CD4-positive, alpha-beta T cell (primary cell): ENCODE measurements around the gene NOS3. TPM values are rescaled to one million over a fixed set of nuclear protein-coding genes. Genes with fewer than 3 reads are reported as not detected.

ENCODE experiments used
- ATAC-seq: fragments of 200-7000 bp; cut with Tn5 transposase; one replicate; pipeline ENCODE4 v1.10.0; 2022; ENCODE audit warnings: mild to moderate bottlenecking; ENCODE audit not compliant: poor library complexity
- CTCF ChIA-PET: fragments of 350-600 bp; sonication (Branson Sonifier 250); formaldehyde crosslinking; loops from one replicate; lab custom pipeline; 2021; ENCODE audit warnings: antibody characterized with exemption, inconsistent platforms; lab: Charles Lee
- POLR2A ChIA-PET: fragments of 350-600 bp; sonication (Branson Sonifier 250); formaldehyde crosslinking; loops from one replicate; lab custom pipeline; 2021; ENCODE audit warnings: antibody characterized with exemption, inconsistent platforms; lab: Charles Lee
- DNase-seq, 14 experiments: peaks; one replicate each; pipeline ENCODE4 v3.0.0-alpha.2; 2013 to 2020; ENCODE audit warnings: mixed read lengths in 2 of 14
- H3K27ac ChIP-seq, 2 donors: one replicate each; pipeline versions ENCODE4 v1.5.1 to v1.7.0; 2013; ENCODE audit warnings: low read length in 2 of 2, low read depth in 1 of 2, mild to moderate bottlenecking in 1 of 2
- H3K27me3 ChIP-seq, 2 experiments: 1 replicate in 1 of 2; 2 replicates in 1 of 2; pipeline versions ENCODE4 v1.6.1 to v1.7.0; 2013; ENCODE audit warnings: low read length in 2 of 2, control low read depth in 1 of 2, mild to moderate bottlenecking in 1 of 2, moderate library complexity in 1 of 2; ENCODE audit not compliant: insufficient read depth in 2 of 2, control insufficient read depth in 1 of 2
- H3K36me3 ChIP-seq: one replicate; pipeline ENCODE4 v1.6.1; 2013; ENCODE audit warnings: low read length, control low read depth; ENCODE audit not compliant: insufficient read depth
- H3K4me1 ChIP-seq: one replicate; pipeline ENCODE4 v1.6.1; 2013; ENCODE audit warnings: low read length, control low read depth; ENCODE audit not compliant: insufficient read depth
- H3K4me3 ChIP-seq: one replicate; pipeline ENCODE4 v1.5.1; 2013; ENCODE audit warnings: mild to moderate bottlenecking, low read length, moderate library complexity
- H3K9me3 ChIP-seq, 2 experiments: 1 replicate in 1 of 2; 2 replicates in 1 of 2; pipeline versions ENCODE4 v1.6.1 to v1.7.0; 2013; ENCODE audit warnings: low read length in 2 of 2, mild to moderate bottlenecking in 2 of 2, control low read depth in 1 of 2, moderate library complexity in 1 of 2; ENCODE audit not compliant: control insufficient read depth in 1 of 2, insufficient read depth in 1 of 2
- H3K27ac Mint-ChIP-seq: one replicate; pipeline ENCODE4 v1.8.0; 2020; ENCODE audit warnings: mixed read lengths
- H3K27me3 Mint-ChIP-seq: one replicate; pipeline ENCODE4 v1.8.0; 2021; ENCODE audit warnings: mixed read lengths
- H3K36me3 Mint-ChIP-seq: one replicate; pipeline ENCODE4 v1.8.0; 2021; ENCODE audit warnings: low read depth, mixed read lengths
- H3K4me1 Mint-ChIP-seq: one replicate; pipeline ENCODE4 v1.8.0; 2021; ENCODE audit warnings: low read depth, mixed read lengths
- H3K4me3 Mint-ChIP-seq: one replicate; pipeline ENCODE4 v1.8.0; 2020; ENCODE audit warnings: mild to moderate bottlenecking, mixed read lengths
- H3K9me3 Mint-ChIP-seq: one replicate; pipeline ENCODE4 v1.8.0; 2020; ENCODE audit warnings: mixed read lengths
- CTCF ChIP-seq: fragments of 200-600 bp; IDR thresholded peaks from one replicate; pipeline ENCODE4 v1.8.0; 2022; ENCODE audit warnings: antibody characterized with exemption, mild to moderate bottlenecking
- intact Hi-C, 2 experiments: fragments of 100-400 bp; cut with DNase I in 1 of 2; cut with micrococcal nuclease in 1 of 2; formaldehyde crosslinking; loops; one replicate each; pipeline versions ENCODE4 v1.15.1 to v1.9.0; 2023 to 2025; cut with DNase I, micrococcal nuclease
- total RNA-seq, 174 experiments: library from RNA in 2 of 174; stranded (reverse) in 2 of 174; gene quantifications; one replicate each; pipeline ENCODE4 v1.2.3 and lab custom pipeline; 2021 to 2026

The NOS3 gene
- total RNA-seq, 2 experiments from 2014 or later, result 3.9 to 7.1 TPM

DNA sequence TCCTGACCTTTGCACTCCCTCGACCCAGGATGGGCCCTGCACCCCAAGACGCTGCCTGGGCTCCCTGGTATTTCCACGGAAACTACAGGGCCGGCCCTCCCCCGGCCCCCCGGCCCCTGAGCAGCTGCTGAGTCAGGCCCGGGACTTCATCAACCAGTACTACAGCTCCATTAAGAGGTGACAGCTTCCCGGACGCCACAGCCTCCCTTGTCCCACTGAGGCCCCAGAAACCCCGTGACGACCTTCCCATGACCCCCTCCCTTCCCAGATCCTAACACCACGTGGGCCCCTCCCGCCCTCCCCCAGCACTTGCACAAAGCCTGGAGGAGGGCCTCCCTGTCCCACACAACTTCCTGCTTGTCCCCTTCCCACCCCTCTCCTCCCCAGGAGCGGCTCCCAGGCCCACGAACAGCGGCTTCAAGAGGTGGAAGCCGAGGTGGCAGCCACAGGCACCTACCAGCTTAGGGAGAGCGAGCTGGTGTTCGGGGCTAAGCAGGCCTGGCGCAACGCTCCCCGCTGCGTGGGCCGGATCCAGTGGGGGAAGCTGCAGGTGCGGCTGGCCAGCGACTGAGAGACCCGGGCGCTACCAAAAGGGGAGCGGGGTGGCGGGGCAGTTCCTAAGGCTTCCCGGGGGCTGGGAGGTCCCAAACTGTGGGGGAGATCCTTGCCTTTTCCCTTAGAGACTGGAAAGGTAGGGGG lies 5.7 kb downstream of the NOS3 start:
- H3K36me3 ChIP-seq, result no peaks in the 10 kb centered on the region
- no peaks in the 10 kb centered on the region for H3K27me3 Mint-ChIP-seq
- no peak overlapping the region for H3K27ac ChIP-seq
- H3K9me3 Mint-ChIP-seq, result no peaks in the 10 kb centered on the region
- POLR2A ChIA-PET, result interaction anchor here (1.0 to 2.3 kb wide), 3 partner anchors 14 to 22 kb away, joined by 4 to 7 read pairs (median 7); no protein-coding TSS in a partner anchor
- H3K36me3 Mint-ChIP-seq, result no peaks in the 10 kb centered on the region
- no peak overlapping the region for H3K27ac Mint-ChIP-seq
- CTCF ChIA-PET, result interaction anchor here (1.6 kb wide), 1 partner anchor 22 kb away, joined by 3 read pairs; no protein-coding TSS in a partner anchor
- ATAC-seq (no peak), DNase-seq (no peak)
- H3K9me3 ChIP-seq, result peaks cover 0 to 5% of the 10 kb centered on the region in 2 experiments
- H3K4me3 Mint-ChIP-seq, result peak overlapping the region; percentile 42
- no peak overlapping the region for H3K4me3 ChIP-seq
- TF ChIP-seq CTCF, result no peak
- peaks cover 73% of the 10 kb centered on the region for H3K4me1 ChIP-seq
- H3K4me1 Mint-ChIP-seq, result peaks cover 58% of the 10 kb centered on the region
- no peaks in the 10 kb centered on the region for H3K27me3 ChIP-seq
- intact Hi-C loops, result no loop called here

DNA sequence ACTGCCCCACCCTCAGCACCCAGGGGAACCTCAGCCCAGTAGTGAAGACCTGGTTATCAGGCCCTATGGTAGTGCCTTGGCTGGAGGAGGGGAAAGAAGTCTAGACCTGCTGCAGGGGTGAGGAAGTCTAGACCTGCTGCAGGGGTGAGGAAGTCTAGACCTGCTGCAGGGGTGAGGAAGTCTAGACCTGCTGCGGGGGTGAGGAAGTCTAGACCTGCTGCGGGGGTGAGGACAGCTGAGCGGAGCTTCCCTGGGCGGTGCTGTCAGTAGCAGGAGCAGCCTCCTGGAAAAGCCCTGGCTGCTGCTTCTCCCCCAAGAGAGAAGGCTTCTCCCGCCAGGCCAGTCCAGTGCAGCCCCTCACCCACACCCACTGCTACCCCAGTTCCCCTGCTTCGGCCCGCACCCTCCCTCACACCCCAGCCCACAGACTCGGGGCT lies 6.3 kb downstream of the NOS3 start:
- Histone ChIP-seq H3K27ac (no peak overlapping the region), H3K4me1 (peaks cover 73% of the 10 kb centered on the region), H3K4me3 (no peak overlapping the region), H3K9me3 (no peaks in the 10 kb centered on the region), H3K36me3 (peaks cover 5% of the 10 kb centered on the region), H3K27me3 (no peaks in the 10 kb centered on the region)
- ChIA-PET CTCF (interaction anchor here (1.6 kb wide), 1 partner anchor 21 kb away, joined by 3 read pairs; no protein-coding TSS in a partner anchor), POLR2A (interaction anchor here (1.0 to 2.3 kb wide), 3 partner anchors 13 to 22 kb away, joined by 4 to 7 read pairs (median 7); no protein-coding TSS in a partner anchor)
- Mint-ChIP-seq H3K4me1 (peaks cover 58% of the 10 kb centered on the region), H3K9me3 (no peaks in the 10 kb centered on the region), H3K27me3 (no peaks in the 10 kb centered on the region), H3K36me3 (no peaks in the 10 kb centered on the region), H3K27ac (no peak overlapping the region), H3K4me3 (peak overlapping the region; percentile 11)
- no peak for TF ChIP-seq CTCF
- ATAC-seq (peak; percentile 14), DNase-seq (peak in 1 of 14 experiments; percentile 32)
- intact Hi-C loops, result no loop called here

- Histone ChIP-seq H3K4me1 (peaks cover 73% of the 10 kb centered on the region), H3K36me3 (peaks cover 5% of the 10 kb centered on the region), H3K27me3 (no peaks in the 10 kb centered on the region), H3K9me3 (no peaks in the 10 kb centered on the region), H3K4me3 (no peak overlapping the region), H3K27ac (no peak overlapping the region)
- Mint-ChIP-seq H3K9me3 (no peaks in the 10 kb centered on the region), H3K36me3 (no peaks in the 10 kb centered on the region), H3K27ac (no peak overlapping the region), H3K4me3 (peak overlapping the region; percentile 58), H3K4me1 (peaks cover 53% of the 10 kb centered on the region), H3K27me3 (no peaks in the 10 kb centered on the region)
- no peak for DNase-seq
- ChIA-PET POLR2A (interaction anchor here (0.7 to 2.3 kb wide), 3 partner anchors 11 to 16 kb away, joined by 4 to 7 read pairs (median 7); no protein-coding TSS in a partner anchor), CTCF (interaction anchor here (1.6 kb wide), 1 partner anchor 20 kb away, joined by 3 read pairs; no protein-coding TSS in a partner anchor)
- ATAC-seq, result no peak
- intact Hi-C loops, result no loop called here
- TF ChIP-seq CTCF, result no peak
Measured at GRCh38 chr7:150997817-150998216, 7.0 kb downstream of the NOS3 start.
